ENCODE data around the gene SIPA1L3. TPM values are rescaled to one million over a fixed set of nuclear protein-coding genes. Genes with fewer than 3 reads are reported as not detected.
"Not testable (repeated sequence)": the region's sequence is repeated elsewhere in the genome, so short reads cannot be mapped to it uniquely, and the experiment has no call there.

SIPA1L3 gene
- total RNA-seq, 1 experiment from 2014 or later = 66.3 TPM

DNA sequence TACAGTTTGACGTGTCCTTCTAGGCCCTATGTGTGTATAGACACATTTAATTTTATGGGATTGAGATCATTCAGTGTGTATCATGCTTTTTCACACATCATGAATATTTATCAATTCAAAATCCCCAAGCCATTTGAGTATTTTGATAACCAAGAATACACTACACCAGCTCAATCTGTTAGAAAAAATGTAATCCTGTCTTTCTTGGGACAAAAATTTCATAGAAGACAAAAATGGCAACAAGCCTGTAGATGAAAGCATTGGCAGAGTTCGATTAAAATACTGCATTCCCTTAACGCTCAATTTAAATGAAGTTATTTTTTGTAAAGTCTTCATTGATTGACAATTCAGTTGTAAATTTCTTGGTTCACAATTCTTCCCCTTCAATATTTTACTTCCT lies 42.5 kb upstream of the SIPA1L3 start:
- Histone ChIP-seq H3K27ac (ENCODE audit: low read length) (no peak overlapping the region), H3K9me3 (ENCODE audit: control insufficient read depth, insufficient read depth, low read depth, low read length) (no peaks in the 10 kb centered on the region), H3K36me3 (ENCODE audit: control insufficient read depth, insufficient read depth, low read length) (no peaks in the 10 kb centered on the region), H3K27me3 (ENCODE audit: control insufficient read depth, insufficient read depth, low read length) (no peaks in the 10 kb centered on the region), H3K4me1 (ENCODE audit: control insufficient read depth, insufficient read depth, low read length) (no peaks in the 10 kb centered on the region), H3K4me3 (ENCODE audit: low read depth in 2 of 2, low read length in 2 of 2) (no peak overlapping the region)
- in situ Hi-C loops (cut with HindIII; ENCODE audit: low pct_unique_long_range_greater_than_20kb, low sequenced_read_pairs) (no loop called here), intact Hi-C loops (cut with micrococcal nuclease; ENCODE audit: unreplicated experiment) (no loop called here)
- POLR2A ChIA-PET = no interaction called here
- no peak for ATAC-seq
- BruUV-seq (replicated peaks) = no TSS peak
- DNase-seq (ENCODE audit: low read depth, low spot score) = no peak
- TF ChIP-seq SIN3A (IDR thresholded peaks at IDR 0.05; ENCODE audit: borderline replicate concordance, insufficient read depth, low read depth, low read length) (no peak), TCF7L2 (IDR thresholded peaks at IDR 0.05; ENCODE audit: low read depth, low read length) (no peak), POLR2AphosphoS5 (IDR thresholded peaks at IDR 0.05; ENCODE audit: low read depth, low read length) (no peak)
- TF ChIP-seq, protein P1, sequence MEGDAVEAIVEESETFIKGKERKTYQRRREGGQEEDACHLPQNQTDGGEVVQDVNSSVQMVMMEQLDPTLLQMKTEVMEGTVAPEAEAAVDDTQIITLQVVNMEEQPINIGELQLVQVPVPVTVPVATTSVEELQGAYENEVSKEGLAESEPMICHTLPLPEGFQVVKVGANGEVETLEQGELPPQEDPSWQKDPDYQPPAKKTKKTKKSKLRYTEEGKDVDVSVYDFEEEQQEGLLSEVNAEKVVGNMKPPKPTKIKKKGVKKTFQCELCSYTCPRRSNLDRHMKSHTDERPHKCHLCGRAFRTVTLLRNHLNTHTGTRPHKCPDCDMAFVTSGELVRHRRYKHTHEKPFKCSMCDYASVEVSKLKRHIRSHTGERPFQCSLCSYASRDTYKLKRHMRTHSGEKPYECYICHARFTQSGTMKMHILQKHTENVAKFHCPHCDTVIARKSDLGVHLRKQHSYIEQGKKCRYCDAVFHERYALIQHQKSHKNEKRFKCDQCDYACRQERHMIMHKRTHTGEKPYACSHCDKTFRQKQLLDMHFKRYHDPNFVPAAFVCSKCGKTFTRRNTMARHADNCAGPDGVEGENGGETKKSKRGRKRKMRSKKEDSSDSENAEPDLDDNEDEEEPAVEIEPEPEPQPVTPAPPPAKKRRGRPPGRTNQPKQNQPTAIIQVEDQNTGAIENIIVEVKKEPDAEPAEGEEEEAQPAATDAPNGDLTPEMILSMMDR (IDR thresholded peaks at IDR 0.05) = no peak
- TF ChIP-seq, protein P2, sequence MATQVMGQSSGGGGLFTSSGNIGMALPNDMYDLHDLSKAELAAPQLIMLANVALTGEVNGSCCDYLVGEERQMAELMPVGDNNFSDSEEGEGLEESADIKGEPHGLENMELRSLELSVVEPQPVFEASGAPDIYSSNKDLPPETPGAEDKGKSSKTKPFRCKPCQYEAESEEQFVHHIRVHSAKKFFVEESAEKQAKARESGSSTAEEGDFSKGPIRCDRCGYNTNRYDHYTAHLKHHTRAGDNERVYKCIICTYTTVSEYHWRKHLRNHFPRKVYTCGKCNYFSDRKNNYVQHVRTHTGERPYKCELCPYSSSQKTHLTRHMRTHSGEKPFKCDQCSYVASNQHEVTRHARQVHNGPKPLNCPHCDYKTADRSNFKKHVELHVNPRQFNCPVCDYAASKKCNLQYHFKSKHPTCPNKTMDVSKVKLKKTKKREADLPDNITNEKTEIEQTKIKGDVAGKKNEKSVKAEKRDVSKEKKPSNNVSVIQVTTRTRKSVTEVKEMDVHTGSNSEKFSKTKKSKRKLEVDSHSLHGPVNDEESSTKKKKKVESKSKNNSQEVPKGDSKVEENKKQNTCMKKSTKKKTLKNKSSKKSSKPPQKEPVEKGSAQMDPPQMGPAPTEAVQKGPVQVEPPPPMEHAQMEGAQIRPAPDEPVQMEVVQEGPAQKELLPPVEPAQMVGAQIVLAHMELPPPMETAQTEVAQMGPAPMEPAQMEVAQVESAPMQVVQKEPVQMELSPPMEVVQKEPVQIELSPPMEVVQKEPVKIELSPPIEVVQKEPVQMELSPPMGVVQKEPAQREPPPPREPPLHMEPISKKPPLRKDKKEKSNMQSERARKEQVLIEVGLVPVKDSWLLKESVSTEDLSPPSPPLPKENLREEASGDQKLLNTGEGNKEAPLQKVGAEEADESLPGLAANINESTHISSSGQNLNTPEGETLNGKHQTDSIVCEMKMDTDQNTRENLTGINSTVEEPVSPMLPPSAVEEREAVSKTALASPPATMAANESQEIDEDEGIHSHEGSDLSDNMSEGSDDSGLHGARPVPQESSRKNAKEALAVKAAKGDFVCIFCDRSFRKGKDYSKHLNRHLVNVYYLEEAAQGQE (IDR thresholded peaks at IDR 0.05; ENCODE audit: insufficient read depth in 1 of 2, low read depth in 2 of 2, low read length in 1 of 2) = no peak
- CTCF ChIA-PET = no interaction called here

DNA sequence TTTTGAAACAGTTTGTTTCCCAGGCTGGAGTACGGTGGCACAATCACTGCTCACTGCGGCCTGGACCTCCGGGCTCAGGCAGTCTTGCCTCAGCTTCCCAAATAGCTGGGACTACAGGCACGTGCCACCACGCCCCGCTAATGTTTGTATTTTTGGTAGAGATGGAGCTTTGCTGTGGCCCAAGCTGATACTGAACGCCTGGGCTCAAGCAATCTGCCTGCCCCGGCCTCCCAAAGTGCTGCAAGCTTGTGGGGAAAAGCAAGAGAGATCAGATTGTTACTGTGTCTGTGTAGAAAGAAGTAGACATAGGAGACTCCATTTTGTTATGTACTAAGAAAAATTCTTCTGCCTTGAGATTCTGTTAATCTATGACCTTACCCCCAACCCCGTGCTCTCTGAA lies 41.1 kb upstream of the SIPA1L3 start:
- H3K9me3 ChIP-seq (ENCODE audit: control insufficient read depth, insufficient read depth, low read depth, low read length); DNase-seq (ENCODE audit: low read depth, low spot score); BruUV-seq (replicated peaks); H3K4me3 ChIP-seq (ENCODE audit: low read depth in 2 of 2, low read length in 2 of 2); H3K27ac ChIP-seq (ENCODE audit: low read length); H3K27me3 ChIP-seq (ENCODE audit: control insufficient read depth, insufficient read depth, low read length); POLR2A ChIA-PET; H3K4me1 ChIP-seq (ENCODE audit: control insufficient read depth, insufficient read depth, low read length); CTCF ChIA-PET; H3K36me3 ChIP-seq (ENCODE audit: control insufficient read depth, insufficient read depth, low read length); intact Hi-C loops (cut with micrococcal nuclease; ENCODE audit: unreplicated experiment); ATAC-seq: not testable (repeated sequence)
- in situ Hi-C loops (cut with HindIII; ENCODE audit: low pct_unique_long_range_greater_than_20kb, low sequenced_read_pairs) = loop anchor here (5.0 kb wide), 1 partner anchor 64 kb away; no protein-coding TSS in a partner anchor

DNA sequence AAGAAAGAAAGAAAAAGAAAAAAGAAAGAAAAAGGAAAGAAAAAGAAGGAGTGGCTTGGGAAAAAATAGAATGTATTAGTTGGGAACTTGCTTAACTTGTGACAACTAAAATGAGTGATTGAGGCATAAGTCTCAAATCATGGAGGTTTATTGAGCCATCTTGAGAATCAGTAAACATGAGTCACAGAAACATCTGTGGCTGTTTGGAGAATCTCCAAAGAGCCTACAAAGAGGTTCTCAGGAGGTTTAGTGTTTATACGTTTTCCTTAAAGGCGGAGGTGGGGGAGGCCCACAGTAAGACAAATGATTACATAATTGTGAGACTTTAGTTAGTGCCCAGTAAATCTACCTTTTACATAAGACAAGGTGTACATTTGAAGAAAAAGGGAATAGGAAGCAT lies 39.2 kb upstream of the SIPA1L3 start:
- H3K9me3 ChIP-seq (ENCODE audit: control insufficient read depth, insufficient read depth, low read depth, low read length) = no peaks in the 10 kb centered on the region
- no peak overlapping the region for H3K27ac ChIP-seq (ENCODE audit: low read length)

More for the DNA sequence above, 39.2 kb upstream of the SIPA1L3 start:
- DNase-seq (ENCODE audit: low read depth, low spot score) (no peak), ATAC-seq (0 out of 2 replicates have a peak, but pooled peaks have one; percentile 51)
- TF ChIP-seq, protein P2 (IDR thresholded peaks at IDR 0.05; ENCODE audit: insufficient read depth in 1 of 2, low read depth in 2 of 2, low read length in 1 of 2) = no peak
- TF ChIP-seq, protein P1 (IDR thresholded peaks at IDR 0.05) = no peak
- TF ChIP-seq SIN3A (IDR thresholded peaks at IDR 0.05; ENCODE audit: borderline replicate concordance, insufficient read depth, low read depth, low read length) (no peak), TCF7L2 (IDR thresholded peaks at IDR 0.05; ENCODE audit: low read depth, low read length) (no peak), POLR2AphosphoS5 (IDR thresholded peaks at IDR 0.05; ENCODE audit: low read depth, low read length) (no peak)
- intact Hi-C loops (cut with micrococcal nuclease; ENCODE audit: unreplicated experiment) = no loop called here
- no TSS peak for BruUV-seq (replicated peaks)
- POLR2A ChIA-PET = no interaction called here
- Histone ChIP-seq H3K4me3 (ENCODE audit: low read depth in 2 of 2, low read length in 2 of 2) (no peak overlapping the region), H3K4me1 (ENCODE audit: control insufficient read depth, insufficient read depth, low read length) (no peaks in the 10 kb centered on the region), H3K36me3 (ENCODE audit: control insufficient read depth, insufficient read depth, low read length) (no peaks in the 10 kb centered on the region), H3K27me3 (ENCODE audit: control insufficient read depth, insufficient read depth, low read length) (no peaks in the 10 kb centered on the region)
- CTCF ChIA-PET = no interaction called here
- in situ Hi-C loops (cut with HindIII; ENCODE audit: low pct_unique_long_range_greater_than_20kb, low sequenced_read_pairs) = loop anchor here (5.0 kb wide), 1 partner anchor 66 kb away; no protein-coding TSS in a partner anchor

Data from Panc1 (cell line).